Retinal pigment epithelial cell (primary cell): Measurements from ENCODE around the gene BCDIN3D.

Experiments
- DNase-seq: peaks from one replicate; pipeline ENCODE4 v3.0.0-alpha.2; 2010; ENCODE audit warnings: low read depth
- H3K4me3 ChIP-seq: 2 replicates; pipeline ENCODE4 v1.5.1; 2011; ENCODE audit warnings: mild to moderate bottlenecking, low read length, control low read depth, moderate library complexity
- CTCF ChIP-seq: conservative IDR thresholded peaks from 2 replicates; pipeline ENCODE4 v1.5.1; 2011; ENCODE audit warnings: low read depth, low read length, control low read depth, inconsistent platforms

The BCDIN3D gene

GRCh38 chr12:49798934-49799333, 44.0 kb downstream of the BCDIN3D start:
- no peak overlapping the region for H3K4me3 ChIP-seq
- DNase-seq, result no peak
- no peak for TF ChIP-seq CTCF

GRCh38 chr12:49798248-49798647, 44.7 kb downstream of the BCDIN3D start:
- TF ChIP-seq CTCF, result no peak
- DNase-seq, result no peak
- no peak overlapping the region for H3K4me3 ChIP-seq

- DNase-seq, result no peak
- no peak overlapping the region for H3K4me3 ChIP-seq
- no peak for TF ChIP-seq CTCF
These were observed 45.5 kb downstream of the BCDIN3D start for GRCh38 chr12:49797449-49797776.

- H3K4me3 ChIP-seq, result no peak overlapping the region
- no peak for TF ChIP-seq CTCF
- DNase-seq, result no peak
These were observed 46.1 kb downstream of the BCDIN3D start for GRCh38 chr12:49796606-49797448.

GRCh38 chr12:49796155-49796554, 46.8 kb downstream of the BCDIN3D start:
- no peak for DNase-seq
- TF ChIP-seq CTCF, result no peak
- H3K4me3 ChIP-seq, result no peak overlapping the region

- H3K4me3 ChIP-seq, result no peak overlapping the region
- no peak for TF ChIP-seq CTCF
- no peak for DNase-seq
These were observed 47.2 kb downstream of the BCDIN3D start for GRCh38 chr12:49795654-49796105.
